Limb (tissue), 2 donors: ENCODE measurements around the gene DNAH10.
"Not testable (repeated sequence)": the region's sequence is repeated elsewhere in the genome, so short reads cannot be mapped to it uniquely, and the experiment has no call there.

ENCODE experiments used
- DNase-seq, 2 donors: peaks; one replicate each; pipeline ENCODE4 v3.0.0-alpha.2; 2016; ENCODE audit errors: extremely low spot score in 2 of 2

The DNAH10 gene

DNA sequence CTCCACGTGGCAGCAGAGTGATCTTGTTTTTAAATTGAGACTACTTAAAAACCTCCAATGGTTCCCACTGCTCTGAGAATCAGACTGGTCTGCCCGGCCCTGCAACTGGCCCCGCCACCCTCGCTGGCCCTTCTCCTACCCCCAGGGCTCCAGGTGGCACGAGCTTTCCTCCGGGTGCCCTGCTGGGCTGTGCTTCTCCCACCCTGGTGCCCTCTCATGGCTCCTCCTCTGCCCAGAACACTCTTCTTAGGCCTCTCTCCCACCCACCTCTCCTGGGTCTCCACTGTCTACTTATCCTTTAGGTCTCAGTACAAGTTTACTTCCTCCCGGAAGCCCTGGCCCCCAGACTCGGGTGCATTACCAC lies 184.0 kb downstream of the DNAH10 start:
- DNase-seq = no peak

GRCh38 chr12:123946516-123947505 lies 184.7 kb downstream of the DNAH10 start:
- DNase-seq = not testable (repeated sequence)

GRCh38 chr12:123947531-123947930 lies 185.4 kb downstream of the DNAH10 start:
- DNase-seq = not testable (repeated sequence)

DNA sequence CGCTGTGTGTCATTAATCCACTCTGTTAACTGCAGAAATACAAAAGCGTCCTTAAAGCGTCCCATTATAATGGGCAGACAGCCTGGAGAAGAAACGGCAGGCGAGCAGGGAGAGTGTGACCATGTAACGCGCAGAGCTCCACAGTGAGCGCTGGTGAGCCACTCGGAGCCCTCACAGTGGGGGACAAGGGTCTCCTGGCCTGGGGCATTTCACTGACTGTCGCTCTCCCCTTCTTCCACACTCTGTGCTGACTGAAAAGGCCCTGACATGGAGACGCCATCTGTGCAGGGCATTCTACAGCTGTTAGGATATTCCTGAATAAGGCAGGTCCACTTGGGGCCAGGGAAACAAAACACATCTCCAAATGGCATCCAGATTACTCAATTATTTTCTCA lies 186.3 kb downstream of the DNAH10 start:
- peak in 1 of 2 donors; percentile 47 for DNase-seq

- DNase-seq = no peak
Measured at GRCh38 chr12:123948796-123949769, 187.0 kb downstream of the DNAH10 start.

GRCh38 chr12:123949770-123950165 lies 187.7 kb downstream of the DNAH10 start:
- DNase-seq = no peak

DNA sequence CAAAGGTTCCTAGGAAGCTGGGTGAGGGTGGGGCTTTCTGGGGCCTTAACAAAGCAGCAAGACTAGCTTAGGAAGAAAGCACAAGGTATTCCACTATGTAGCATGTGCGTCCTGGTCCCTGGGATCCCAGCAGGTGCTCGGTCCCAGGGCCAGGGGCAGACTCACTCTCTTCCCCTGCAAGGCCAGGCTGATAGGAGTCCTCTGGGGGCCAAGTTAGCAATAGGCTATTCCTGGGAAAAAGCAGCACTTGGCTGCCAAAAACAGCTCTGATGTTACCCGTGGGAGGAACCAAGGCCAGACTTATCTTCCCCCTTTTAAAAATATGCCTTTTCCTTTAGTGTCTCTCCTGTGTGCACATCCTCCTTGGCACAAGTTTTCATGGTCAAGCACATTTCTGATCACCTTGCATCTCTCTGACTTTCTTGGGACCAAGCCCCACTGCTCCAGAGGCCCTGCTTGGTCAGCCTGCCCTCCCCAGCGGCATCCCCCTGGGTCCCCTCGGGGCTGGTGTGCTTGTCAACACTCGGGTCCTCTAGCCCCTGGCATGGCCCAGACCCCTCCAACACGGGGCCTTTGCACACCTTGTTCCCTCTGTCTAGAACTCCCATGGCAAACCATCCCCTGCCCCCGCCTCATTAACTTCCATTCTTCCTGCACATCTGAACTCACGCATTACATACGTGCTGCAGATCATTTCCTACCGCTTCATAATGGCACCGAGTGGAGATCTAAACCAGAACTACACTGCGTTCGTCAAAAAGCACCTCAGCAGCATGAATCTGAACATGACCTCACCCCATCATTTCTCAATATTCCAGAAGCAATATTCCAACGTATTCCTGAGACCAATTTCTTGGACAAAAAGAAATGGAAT lies 188.6 kb downstream of the DNAH10 start:
- DNase-seq = no peak

GRCh38 chr12:123951467-123951866 lies 189.4 kb downstream of the DNAH10 start:
- DNase-seq = no peak

GRCh38 chr12:123952037-123952436 lies 189.9 kb downstream of the DNAH10 start:
- no peak for DNase-seq

GRCh38 chr12:123954647-123955350 lies 192.7 kb downstream of the DNAH10 start:
- DNase-seq = no peak

- no peak for DNase-seq
Measured at GRCh38 chr12:123956249-123956648, 194.1 kb downstream of the DNAH10 start.

- DNase-seq = no peak
Measured at GRCh38 chr12:123957196-123957595, 195.1 kb downstream of the DNAH10 start.

DNA sequence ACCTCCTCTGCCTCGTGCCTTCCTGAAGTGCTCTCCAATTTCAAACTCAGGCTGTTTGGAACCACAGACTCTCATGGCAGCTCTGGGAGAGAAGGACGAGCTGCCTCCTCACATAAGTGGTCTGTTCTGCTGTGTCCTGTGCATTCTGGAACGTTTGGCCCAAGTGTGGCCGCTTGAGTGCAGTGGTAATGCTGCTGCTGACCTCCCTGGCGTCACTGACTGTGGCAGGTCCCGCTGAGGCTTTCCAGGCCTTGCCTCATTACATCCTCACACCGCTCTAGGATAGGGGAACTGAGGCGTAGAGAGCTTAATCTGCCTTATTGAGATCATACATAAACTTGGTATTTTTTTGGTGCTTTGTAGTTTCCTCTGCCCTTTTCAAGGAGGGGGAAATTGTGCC lies 196.4 kb downstream of the DNAH10 start:
- no peak for DNase-seq

- DNase-seq = no peak
Measured at GRCh38 chr12:123958876-123959275, 196.8 kb downstream of the DNAH10 start.

DNA sequence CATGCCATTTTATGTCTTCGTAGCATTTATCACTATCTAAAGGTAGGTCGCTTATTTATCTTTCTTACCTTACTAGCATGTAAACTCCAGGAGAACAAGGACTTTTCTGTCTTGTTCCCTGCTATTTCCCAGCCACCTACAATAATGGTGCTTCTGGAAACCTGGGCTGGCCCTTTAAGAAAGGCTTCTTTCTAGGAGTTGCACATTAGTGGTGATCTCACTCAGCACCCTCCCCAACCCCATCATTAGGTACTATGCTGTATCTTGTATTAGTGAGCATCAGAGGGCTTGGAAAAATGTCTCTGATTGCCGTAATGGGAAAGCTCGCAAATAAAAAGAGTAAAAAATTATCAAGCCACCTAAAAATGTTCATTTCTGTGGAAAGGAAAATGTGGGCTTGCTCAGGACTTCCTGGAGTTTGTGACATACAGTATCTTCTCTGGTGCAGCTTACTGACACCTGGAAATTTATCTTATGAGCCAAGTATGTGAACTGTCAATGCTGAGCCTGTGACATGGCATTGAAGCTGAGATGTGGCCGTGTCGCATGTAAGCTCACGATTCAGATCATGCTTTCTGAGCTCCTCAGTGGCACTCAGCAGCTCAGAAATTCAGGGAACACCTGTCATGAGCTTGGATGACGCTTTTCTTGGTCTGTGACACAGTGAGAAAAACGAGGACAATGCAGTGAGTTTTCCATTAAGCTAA lies 198.1 kb downstream of the DNAH10 start:
- DNase-seq = no peak

GRCh38 chr12:123960856-123961255 lies 198.8 kb downstream of the DNAH10 start:
- DNase-seq = no peak

- no peak for DNase-seq
Measured at GRCh38 chr12:123961585-123962345, 199.7 kb downstream of the DNAH10 start.

DNA sequence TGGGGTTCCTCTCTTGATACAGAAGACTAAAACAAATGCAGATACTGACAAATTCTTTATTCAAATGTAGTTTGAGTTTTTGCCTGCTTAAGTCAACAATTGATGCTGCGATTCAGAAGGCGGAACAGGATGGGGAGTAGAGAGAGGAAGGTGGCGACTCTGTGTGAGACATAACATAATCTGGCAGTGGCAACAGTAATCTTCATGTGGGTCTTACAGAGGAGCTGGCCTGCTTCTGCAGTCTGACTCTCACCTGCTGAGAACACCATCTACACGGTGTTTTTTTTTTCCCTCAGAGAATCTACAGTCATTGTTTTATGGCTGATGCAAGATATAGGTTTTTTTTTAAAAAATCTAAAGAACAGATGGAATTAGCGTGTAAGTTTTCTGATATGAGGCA lies 200.4 kb downstream of the DNAH10 start:
- DNase-seq = no peak

GRCh38 chr12:123963821-123964220 lies 201.7 kb downstream of the DNAH10 start:
- no peak for DNase-seq
